NCI-H345 (cell line): Measurements from ENCODE around the gene GGACT.
A peak's percentile ranks its signal among the peaks of the same experiment; 100 is the strongest.
"Not testable (repeated sequence)": the region's sequence is repeated elsewhere in the genome, so short reads cannot be mapped to it uniquely, and the experiment has no call there.

Source experiments
- DNase-seq: peaks from one replicate; lab custom pipeline; 2025; lab: John Stamatoyannopoulos, UW

The GGACT gene

GRCh38 chr13:100529666-100530377 is 58.8 kb downstream of the GGACT start:
- DNase-seq, result no peak

GRCh38 chr13:100528820-100529219 is 59.8 kb downstream of the GGACT start:
- no peak for DNase-seq

GRCh38 chr13:100528353-100528752 is 60.2 kb downstream of the GGACT start:
- no peak for DNase-seq

- DNase-seq, result no peak
Measured at GRCh38 chr13:100527644-100528043, 60.9 kb downstream of the GGACT start.

GRCh38 chr13:100526318-100527000 is 62.1 kb downstream of the GGACT start:
- no peak for DNase-seq

GRCh38 chr13:100525453-100526317 is 62.9 kb downstream of the GGACT start:
- DNase-seq, result no peak

- not testable (repeated sequence) for DNase-seq
Measured at GRCh38 chr13:100524688-100525087, 63.9 kb downstream of the GGACT start.

GRCh38 chr13:100523981-100524386 is 64.6 kb downstream of the GGACT start:
- DNase-seq, result no peak

- no peak for DNase-seq
Measured at GRCh38 chr13:100523411-100523810, 65.2 kb downstream of the GGACT start.

- no peak for DNase-seq
Measured at GRCh38 chr13:100522618-100523309, 65.8 kb downstream of the GGACT start.

- DNase-seq, result no peak
Measured at GRCh38 chr13:100521851-100522617, 66.6 kb downstream of the GGACT start.

- no peak for DNase-seq
Measured at GRCh38 chr13:100520936-100521850, 67.4 kb downstream of the GGACT start.

- DNase-seq, result no peak
Measured at GRCh38 chr13:100519626-100520025, 69.0 kb downstream of the GGACT start.

GRCh38 chr13:100518394-100519062 is 70.1 kb downstream of the GGACT start:
- no peak for DNase-seq

- DNase-seq, result no peak
Measured at GRCh38 chr13:100517728-100518127, 70.9 kb downstream of the GGACT start.

GRCh38 chr13:100517135-100517534 is 71.5 kb downstream of the GGACT start:
- no peak for DNase-seq

GRCh38 chr13:100515410-100515800 is 73.2 kb downstream of the GGACT start:
- DNase-seq, result no peak

GRCh38 chr13:100514788-100515409 is 73.7 kb downstream of the GGACT start:
- peak; percentile 87 for DNase-seq

- peak; percentile 77 for DNase-seq
Measured at GRCh38 chr13:100513987-100514670, 74.5 kb downstream of the GGACT start.
